ENCODE measurements around the gene FUT4. TPM values are rescaled to one million over a fixed set of nuclear protein-coding genes. Genes with fewer than 3 reads are reported as not detected.

FUT4 gene
- total and polyA plus RNA-seq, 8 donors: 0.58 to 19.7 (median 4.5) TPM

- no peak for TF ChIP-seq EP300 (IDR thresholded peaks at IDR 0.05)
- TF ChIP-seq POLR2AphosphoS5 (IDR thresholded peaks at IDR 0.05): no peak
- no peak for TF ChIP-seq CTCF (IDR thresholded peaks at IDR 0.05)
- TF ChIP-seq POLR2A (IDR thresholded peaks at IDR 0.05): no peak
- Histone ChIP-seq H3K36me3 (peaks cover 0 to 6% (median under 1%) of the 10 kb centered on the region in 4 donors), H3K27ac (peak overlapping the region in 1 of 5 donors; percentile 51), H3K27me3 (no peaks in the 10 kb centered on the region), H3K9me3 (no peaks in the 10 kb centered on the region), H3K4me1 (peaks cover 0 to 7% (median 0%) of the 10 kb centered on the region in 4 donors), H3K4me3 (no peak overlapping the region)
- WGBS, 5 donors: 63 to 71% (median 69%) methylated on average over 4 of the region's 4 CpGs
- intact Hi-C loops (cut with DNase I; ENCODE audit: low total_unique reads): no loop called here
- no peak for DNase-seq
Observed at GRCh38 chr11:94583213-94583865, 39.6 kb downstream of the FUT4 start.

GRCh38 chr11:94583866-94584500 lies 40.3 kb downstream of the FUT4 start:
- Histone ChIP-seq H3K4me1 (peaks cover 0 to 7% (median 0%) of the 10 kb centered on the region in 4 donors), H3K27me3 (no peaks in the 10 kb centered on the region), H3K9me3 (no peaks in the 10 kb centered on the region), H3K4me3 (no peak overlapping the region), H3K27ac (peak overlapping the region in 1 of 5 donors; percentile 51), H3K36me3 (peaks cover 0 to 11% (median 3%) of the 10 kb centered on the region in 4 donors)
- intact Hi-C loops (cut with DNase I; ENCODE audit: low total_unique reads): no loop called here
- 66 to 81% (median 74%) methylated on average over 3 of the region's 3 CpGs for WGBS, 5 donors
- TF ChIP-seq CTCF (IDR thresholded peaks at IDR 0.05): no peak
- TF ChIP-seq POLR2A (IDR thresholded peaks at IDR 0.05): no peak
- TF ChIP-seq POLR2AphosphoS5 (IDR thresholded peaks at IDR 0.05): no peak
- DNase-seq: peak in 1 of 2 donors; percentile 36

- DNase-seq: no peak
- intact Hi-C loops (cut with DNase I; ENCODE audit: low total_unique reads): no loop called here
- H3K9me3 ChIP-seq: no peaks in the 10 kb centered on the region
- TF ChIP-seq POLR2A (IDR thresholded peaks at IDR 0.05) (no peak), POLR2AphosphoS5 (IDR thresholded peaks at IDR 0.05) (no peak), EP300 (IDR thresholded peaks at IDR 0.05) (no peak), CTCF (IDR thresholded peaks at IDR 0.05) (no peak)
- WGBS, 5 donors: 93 to 99% (median 96%) methylated on average over 5 of the region's 5 CpGs
- peaks cover 0 to 7% (median 0%) of the 10 kb centered on the region in 4 donors for H3K4me1 ChIP-seq
- H3K36me3 ChIP-seq: peaks cover 0 to 21% (median 13%) of the 10 kb centered on the region in 4 donors
- H3K27ac ChIP-seq: no peak overlapping the region
- H3K27me3 ChIP-seq: no peaks in the 10 kb centered on the region
- H3K4me3 ChIP-seq: no peak overlapping the region
Observed at GRCh38 chr11:94584978-94585377, 41.3 kb downstream of the FUT4 start.

- intact Hi-C loops (cut with DNase I; ENCODE audit: low total_unique reads): no loop called here
- Histone ChIP-seq H3K4me3 (no peak overlapping the region), H3K9me3 (no peaks in the 10 kb centered on the region), H3K27ac (no peak overlapping the region), H3K4me1 (peaks cover 0 to 7% (median 0%) of the 10 kb centered on the region in 4 donors), H3K27me3 (no peaks in the 10 kb centered on the region), H3K36me3 (peaks cover 0 to 25% (median 17%) of the 10 kb centered on the region in 4 donors)
- TF ChIP-seq EP300 (IDR thresholded peaks at IDR 0.05): no peak
- TF ChIP-seq POLR2A (IDR thresholded peaks at IDR 0.05): no peak
- 80 to 94% (median 92%) methylated on average over 3 of the region's 3 CpGs for whole genome bisulfite sequencing, 5 donors
- DNase-seq: no peak
Observed at GRCh38 chr11:94585399-94585798, 41.7 kb downstream of the FUT4 start.

All from stomach (tissue), 9 donors.